OCI-LY3 (cell line): ENCODE data around the gene DSTYK.

Source experiments
- H2AFZ ChIP-seq: fragments of 200-600, 300-600 bp; shearing (Covaris generic); 2 replicates; pipeline ENCODE4 v1.6.0; 2014; ENCODE audit warnings: antibody characterized with exemption, low read depth, low read length
- H3K27ac ChIP-seq: fragments of 200-600, 300-600 bp; sonication (generic); 2 replicates; pipeline ENCODE4 v1.5.1; 2014; ENCODE audit warnings: mild to moderate bottlenecking, low read length, moderate library complexity, mixed read lengths
- H3K27me3 ChIP-seq: fragments of 200-600, 300-600 bp; sonication (generic); 2 replicates; pipeline ENCODE4 v1.6.1; 2014; ENCODE audit warnings: low read depth, low read length, mixed read lengths
- H3K36me3 ChIP-seq: fragments of 200-600, 300-600 bp; sonication (generic); replicated peaks from 2 replicates; pipeline ENCODE3; 2014; ENCODE audit warnings: low read depth, low read length, mixed read lengths
- H3K4me1 ChIP-seq: fragments of 300-600, 200-600 bp; sonication (generic); 2 replicates; pipeline ENCODE4 v1.6.1; 2014; ENCODE audit warnings: low read length, mixed read lengths
- H3K4me2 ChIP-seq: fragments of 200-600, 300-600 bp; sonication (generic); 2 replicates; pipeline ENCODE4 v1.6.1; 2014; ENCODE audit warnings: low read length, mixed read lengths
- H3K4me3 ChIP-seq: fragments of 300-600, 200-600 bp; sonication (generic); 2 replicates; pipeline ENCODE4 v1.5.1; 2014; ENCODE audit warnings: antibody characterized with exemption, mild to moderate bottlenecking, low read length, moderate library complexity
- H3K79me2 ChIP-seq: fragments of 300-600, 200-600 bp; shearing (Covaris generic); 2 replicates; pipeline ENCODE4 v1.6.1; 2014; ENCODE audit warnings: mild to moderate bottlenecking, low read length, mixed read lengths
- H3K9ac ChIP-seq: fragments of 300-600, 200-600 bp; shearing (Covaris generic); 2 replicates; pipeline ENCODE4 v1.6.0; 2014; ENCODE audit warnings: mild to moderate bottlenecking, low read length, moderate library complexity
- H3K9me3 ChIP-seq: fragments of 200-600, 300-600 bp; shearing (Covaris generic); 2 replicates; pipeline ENCODE4 v1.6.1; 2014; ENCODE audit warnings: low read length, mixed read lengths; ENCODE audit not compliant: insufficient read depth
- H4K20me1 ChIP-seq: fragments of 200-600, 300-600 bp; sonication (generic); 2 replicates; pipeline ENCODE4 v1.6.1; 2016; ENCODE audit warnings: low read length, mixed read lengths; ENCODE audit not compliant: insufficient read depth
- EZH2phosphoT487 ChIP-seq: fragments of 200-600 bp; shearing (Covaris generic); IDR thresholded peaks from 2 replicates; pipeline ENCODE4 v1.6.1; 2018; ENCODE audit warnings: antibody characterized with exemption, mixed run types, low read depth
- TF ChIP-seq, protein P1 (sequence below): fragments of 200-600, 300-600 bp; sonication (generic); IDR thresholded peaks from 2 replicates; pipeline ENCODE4 v1.5.1; 2014; ENCODE audit warnings: antibody characterized with exemption, low read length, low read depth

The DSTYK gene

DNA sequence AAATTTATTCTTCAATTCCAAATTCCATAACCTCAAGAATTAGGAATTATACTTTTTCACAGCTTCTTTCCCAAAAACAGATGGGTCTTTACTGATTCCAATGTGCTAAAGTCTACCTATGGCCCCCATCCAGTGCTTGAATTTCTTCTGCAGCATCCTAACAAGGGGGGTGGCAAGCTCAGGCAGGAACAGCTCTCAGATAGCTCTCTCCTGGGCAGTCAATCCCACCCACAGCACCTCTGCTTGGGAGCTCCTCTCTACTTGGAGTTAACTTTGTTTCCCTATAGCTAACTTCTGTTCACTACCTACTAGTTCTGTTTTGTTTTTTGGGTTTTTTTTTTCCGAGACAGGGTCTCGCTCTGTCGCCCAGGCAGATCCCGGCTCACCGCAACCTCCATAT lies 101.8 kb downstream of the DSTYK start:
- Histone ChIP-seq H3K9me3 (no peaks in the 10 kb centered on the region), H3K36me3 (peaks cover 55% of the 10 kb centered on the region), H3K27ac (no peak overlapping the region), H3K4me2 (no peak overlapping the region), H3K79me2 (peaks cover 10% of the 10 kb centered on the region), H3K27me3 (no peaks in the 10 kb centered on the region), H3K9ac (no peak overlapping the region), H3K4me1 (peaks cover 18% of the 10 kb centered on the region), H3K4me3 (no peak overlapping the region), H4K20me1 (peaks cover 13% of the 10 kb centered on the region), H2AFZ (no peak overlapping the region)
- TF ChIP-seq, protein P1, sequence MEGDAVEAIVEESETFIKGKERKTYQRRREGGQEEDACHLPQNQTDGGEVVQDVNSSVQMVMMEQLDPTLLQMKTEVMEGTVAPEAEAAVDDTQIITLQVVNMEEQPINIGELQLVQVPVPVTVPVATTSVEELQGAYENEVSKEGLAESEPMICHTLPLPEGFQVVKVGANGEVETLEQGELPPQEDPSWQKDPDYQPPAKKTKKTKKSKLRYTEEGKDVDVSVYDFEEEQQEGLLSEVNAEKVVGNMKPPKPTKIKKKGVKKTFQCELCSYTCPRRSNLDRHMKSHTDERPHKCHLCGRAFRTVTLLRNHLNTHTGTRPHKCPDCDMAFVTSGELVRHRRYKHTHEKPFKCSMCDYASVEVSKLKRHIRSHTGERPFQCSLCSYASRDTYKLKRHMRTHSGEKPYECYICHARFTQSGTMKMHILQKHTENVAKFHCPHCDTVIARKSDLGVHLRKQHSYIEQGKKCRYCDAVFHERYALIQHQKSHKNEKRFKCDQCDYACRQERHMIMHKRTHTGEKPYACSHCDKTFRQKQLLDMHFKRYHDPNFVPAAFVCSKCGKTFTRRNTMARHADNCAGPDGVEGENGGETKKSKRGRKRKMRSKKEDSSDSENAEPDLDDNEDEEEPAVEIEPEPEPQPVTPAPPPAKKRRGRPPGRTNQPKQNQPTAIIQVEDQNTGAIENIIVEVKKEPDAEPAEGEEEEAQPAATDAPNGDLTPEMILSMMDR: no peak
- no peak for TF ChIP-seq EZH2phosphoT487

DNA sequence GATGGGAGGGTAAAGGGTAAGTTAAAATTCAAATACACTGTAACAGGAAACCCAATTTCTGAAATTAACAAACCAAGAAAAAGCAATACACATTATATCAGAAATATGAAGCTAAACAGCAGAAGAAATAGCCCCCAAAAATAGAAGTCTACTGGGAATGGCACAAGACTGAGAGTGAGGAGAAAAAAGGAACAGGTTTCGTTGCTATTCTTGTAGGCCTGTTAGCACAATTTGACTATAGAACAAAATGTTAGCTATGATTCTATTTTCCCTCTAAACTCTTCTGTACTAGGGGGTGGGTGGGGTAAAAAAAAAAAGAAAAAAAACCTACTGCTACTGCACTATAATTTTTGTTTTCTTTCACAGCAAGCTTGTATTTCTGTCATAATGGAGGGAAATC lies 102.2 kb downstream of the DSTYK start:
- TF ChIP-seq, protein P1: no peak
- TF ChIP-seq EZH2phosphoT487: no peak
- peaks cover 13% of the 10 kb centered on the region for H4K20me1 ChIP-seq
- H3K9ac ChIP-seq: no peak overlapping the region
- H3K27ac ChIP-seq: no peak overlapping the region
- no peaks in the 10 kb centered on the region for H3K9me3 ChIP-seq
- peaks cover 9% of the 10 kb centered on the region for H3K79me2 ChIP-seq
- H3K4me2 ChIP-seq: no peak overlapping the region
- no peak overlapping the region for H2AFZ ChIP-seq
- peaks cover 18% of the 10 kb centered on the region for H3K4me1 ChIP-seq
- no peak overlapping the region for H3K4me3 ChIP-seq
- H3K27me3 ChIP-seq: no peaks in the 10 kb centered on the region
- peaks cover 52% of the 10 kb centered on the region for H3K36me3 ChIP-seq

DNA sequence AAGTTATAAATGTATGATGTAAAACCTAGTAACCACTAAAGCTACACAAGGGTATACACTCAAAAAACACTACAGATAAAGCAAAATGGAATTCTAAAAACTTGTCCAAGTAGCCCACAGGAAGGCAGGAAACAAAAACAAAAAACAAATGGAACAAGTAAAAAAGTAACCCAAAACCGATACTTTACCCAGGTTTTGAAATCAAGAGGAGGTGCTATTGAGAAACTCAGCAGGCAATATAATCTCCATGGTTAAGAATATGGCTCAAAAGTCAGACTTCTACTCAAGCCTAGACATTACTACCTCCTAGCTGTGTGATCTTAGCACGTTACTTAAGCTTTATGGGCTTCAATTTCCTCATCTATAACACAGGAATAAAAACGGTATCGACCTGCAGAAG lies 103.0 kb downstream of the DSTYK start:
- TF ChIP-seq, protein P1: no peak
- no peak for TF ChIP-seq EZH2phosphoT487
- no peak overlapping the region for H3K4me2 ChIP-seq
- H2AFZ ChIP-seq: no peak overlapping the region
- H3K4me3 ChIP-seq: no peak overlapping the region
- H4K20me1 ChIP-seq: peaks cover 13% of the 10 kb centered on the region
- no peaks in the 10 kb centered on the region for H3K9me3 ChIP-seq
- H3K36me3 ChIP-seq: peaks cover 52% of the 10 kb centered on the region
- H3K9ac ChIP-seq: no peak overlapping the region
- H3K4me1 ChIP-seq: peaks cover 18% of the 10 kb centered on the region
- peaks cover 9% of the 10 kb centered on the region for H3K79me2 ChIP-seq
- no peaks in the 10 kb centered on the region for H3K27me3 ChIP-seq
- H3K27ac ChIP-seq: no peak overlapping the region

DNA sequence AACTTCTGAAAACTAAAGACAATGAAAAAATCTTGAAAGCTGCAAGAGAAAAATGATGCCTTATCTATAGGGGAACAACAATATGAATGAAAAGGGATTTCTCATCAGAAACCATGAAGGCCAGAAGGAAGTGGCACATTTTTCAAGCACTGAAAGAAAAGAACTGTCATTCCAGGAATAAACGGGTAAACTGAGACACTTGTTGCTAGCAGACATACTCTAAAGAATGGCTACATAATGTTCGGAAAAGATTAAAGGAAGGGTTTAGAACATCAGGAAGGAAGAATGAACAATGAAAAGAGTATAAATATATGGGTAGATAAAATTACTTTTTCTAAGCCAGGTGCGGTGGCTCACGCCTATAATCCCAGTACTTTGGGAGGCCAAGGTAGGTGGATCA lies 104.2 kb downstream of the DSTYK start:
- no peak overlapping the region for H3K4me3 ChIP-seq
- H3K36me3 ChIP-seq: peaks cover 54% of the 10 kb centered on the region
- peaks cover 13% of the 10 kb centered on the region for H4K20me1 ChIP-seq
- no peak overlapping the region for H2AFZ ChIP-seq
- H3K4me1 ChIP-seq: peaks cover 15% of the 10 kb centered on the region
- peaks cover 9% of the 10 kb centered on the region for H3K79me2 ChIP-seq
- H3K4me2 ChIP-seq: no peak overlapping the region
- TF ChIP-seq EZH2phosphoT487: no peak
- TF ChIP-seq, protein P1: no peak
- no peaks in the 10 kb centered on the region for H3K27me3 ChIP-seq
- no peak overlapping the region for H3K9ac ChIP-seq
- H3K27ac ChIP-seq: no peak overlapping the region
- no peaks in the 10 kb centered on the region for H3K9me3 ChIP-seq
